ENCODE results near the gene APOO. TPM values are rescaled to one million over a fixed set of nuclear protein-coding genes. Genes with fewer than 3 reads are reported as not detected.

The APOO gene
- total RNA-seq, 2 experiments from 2014 or later: 25.1 to 26.3 TPM

GRCh38 chrX:23849241-23849640 lies 58.5 kb downstream of the APOO start:
- H3K4me3 Mint-ChIP-seq: no peak overlapping the region
- no peaks in the 10 kb centered on the region for H3K27me3 Mint-ChIP-seq
- H3K36me3 Mint-ChIP-seq (ENCODE audit: low read depth): no peaks in the 10 kb centered on the region
- H3K9me3 Mint-ChIP-seq: no peaks in the 10 kb centered on the region
- no peak overlapping the region for H3K27ac Mint-ChIP-seq
- no peaks in the 10 kb centered on the region for H3K4me1 Mint-ChIP-seq
- ChIA-PET POLR2A (no interaction called here), CTCF (no interaction called here)
- DNase-seq: no peak

GRCh38 chrX:23845351-23845817 lies 62.4 kb downstream of the APOO start:
- H3K4me1 Mint-ChIP-seq: no peaks in the 10 kb centered on the region
- H3K27ac Mint-ChIP-seq: no peak overlapping the region
- ChIA-PET POLR2A (no interaction called here), CTCF (no interaction called here)
- no peaks in the 10 kb centered on the region for H3K9me3 Mint-ChIP-seq
- no peak overlapping the region for H3K4me3 Mint-ChIP-seq
- H3K36me3 Mint-ChIP-seq (ENCODE audit: low read depth): no peaks in the 10 kb centered on the region
- H3K27me3 Mint-ChIP-seq: no peaks in the 10 kb centered on the region
- no peak for DNase-seq

- CTCF ChIA-PET: no interaction called here
- no peaks in the 10 kb centered on the region for H3K4me1 Mint-ChIP-seq
- H3K9me3 Mint-ChIP-seq: no peaks in the 10 kb centered on the region
- POLR2A ChIA-PET: no interaction called here
- H3K27ac Mint-ChIP-seq: no peak overlapping the region
- no peak for DNase-seq
- H3K27me3 Mint-ChIP-seq: no peaks in the 10 kb centered on the region
- H3K4me3 Mint-ChIP-seq: no peak overlapping the region
- no peaks in the 10 kb centered on the region for H3K36me3 Mint-ChIP-seq (ENCODE audit: low read depth)
Observed at GRCh38 chrX:23844502-23845138, 63.1 kb downstream of the APOO start.

- no peaks in the 10 kb centered on the region for H3K27me3 Mint-ChIP-seq
- CTCF ChIA-PET: no interaction called here
- POLR2A ChIA-PET: no interaction called here
Observed at GRCh38 chrX:23841847-23842522, 65.8 kb downstream of the APOO start.

GRCh38 chrX:23840674-23841073 lies 67.1 kb downstream of the APOO start:
- no peak overlapping the region for H3K4me3 Mint-ChIP-seq
- no peaks in the 10 kb centered on the region for H3K9me3 Mint-ChIP-seq
- no peak for DNase-seq
- POLR2A ChIA-PET: no interaction called here
- H3K36me3 Mint-ChIP-seq (ENCODE audit: low read depth): no peaks in the 10 kb centered on the region
- H3K4me1 Mint-ChIP-seq: no peaks in the 10 kb centered on the region
- H3K27me3 Mint-ChIP-seq: no peaks in the 10 kb centered on the region
- H3K27ac Mint-ChIP-seq: no peak overlapping the region
- CTCF ChIA-PET: no interaction called here

More at GRCh38 chrX:23841847-23842522, 65.8 kb downstream of the APOO start:
- H3K4me3 Mint-ChIP-seq: no peak overlapping the region
- H3K36me3 Mint-ChIP-seq (ENCODE audit: low read depth): no peaks in the 10 kb centered on the region
- no peak overlapping the region for H3K27ac Mint-ChIP-seq
- no peaks in the 10 kb centered on the region for H3K9me3 Mint-ChIP-seq
- no peaks in the 10 kb centered on the region for H3K4me1 Mint-ChIP-seq
- no peak for DNase-seq

- H3K27me3 Mint-ChIP-seq: no peaks in the 10 kb centered on the region
- no peaks in the 10 kb centered on the region for H3K36me3 Mint-ChIP-seq (ENCODE audit: low read depth)
- H3K9me3 Mint-ChIP-seq: no peaks in the 10 kb centered on the region
- POLR2A ChIA-PET: no interaction called here
- H3K27ac Mint-ChIP-seq: no peak overlapping the region
- no peak for DNase-seq
- no peaks in the 10 kb centered on the region for H3K4me1 Mint-ChIP-seq
- CTCF ChIA-PET: interaction anchor here (1.2 kb wide), 1 partner anchor 56 kb away, joined by 3 read pairs; the partner anchor contains the start of gene SAT1
- H3K4me3 Mint-ChIP-seq: no peak overlapping the region
Observed at GRCh38 chrX:23838953-23839352, 68.8 kb downstream of the APOO start.

- H3K27me3 Mint-ChIP-seq: no peaks in the 10 kb centered on the region
- no peaks in the 10 kb centered on the region for H3K4me1 Mint-ChIP-seq
- CTCF ChIA-PET: no interaction called here
- H3K4me3 Mint-ChIP-seq: no peak overlapping the region
- no peak for DNase-seq
- H3K36me3 Mint-ChIP-seq (ENCODE audit: low read depth): no peaks in the 10 kb centered on the region
- POLR2A ChIA-PET: no interaction called here
- no peaks in the 10 kb centered on the region for H3K9me3 Mint-ChIP-seq
- H3K27ac Mint-ChIP-seq: no peak overlapping the region
Observed at GRCh38 chrX:23832721-23833120, 75.0 kb downstream of the APOO start.

GRCh38 chrX:23828881-23829280 lies 78.9 kb downstream of the APOO start:
- Mint-ChIP-seq H3K4me3 (no peak overlapping the region), H3K27ac (no peak overlapping the region), H3K9me3 (no peaks in the 10 kb centered on the region), H3K36me3 (ENCODE audit: low read depth) (no peaks in the 10 kb centered on the region), H3K27me3 (no peaks in the 10 kb centered on the region), H3K4me1 (no peaks in the 10 kb centered on the region)
- ChIA-PET CTCF (no interaction called here), POLR2A (no interaction called here)
- no peak for DNase-seq

GRCh38 chrX:23826653-23827052 lies 81.1 kb downstream of the APOO start:
- no peak for DNase-seq
- Mint-ChIP-seq H3K36me3 (ENCODE audit: low read depth) (no peaks in the 10 kb centered on the region), H3K9me3 (no peaks in the 10 kb centered on the region), H3K27me3 (no peaks in the 10 kb centered on the region), H3K4me1 (no peaks in the 10 kb centered on the region), H3K4me3 (no peak overlapping the region), H3K27ac (no peak overlapping the region)
- POLR2A ChIA-PET: no interaction called here
- CTCF ChIA-PET: no interaction called here

GRCh38 chrX:23826216-23826615 lies 81.5 kb downstream of the APOO start:
- Mint-ChIP-seq H3K36me3 (ENCODE audit: low read depth) (no peaks in the 10 kb centered on the region), H3K27me3 (no peaks in the 10 kb centered on the region), H3K4me1 (no peaks in the 10 kb centered on the region), H3K27ac (no peak overlapping the region), H3K9me3 (no peaks in the 10 kb centered on the region), H3K4me3 (no peak overlapping the region)
- ChIA-PET CTCF (no interaction called here), POLR2A (no interaction called here)
- no peak for DNase-seq

GRCh38 chrX:23825675-23826074 lies 82.1 kb downstream of the APOO start:
- no peak overlapping the region for H3K4me3 Mint-ChIP-seq
- DNase-seq: no peak
- H3K9me3 Mint-ChIP-seq: no peaks in the 10 kb centered on the region
- CTCF ChIA-PET: no interaction called here
- POLR2A ChIA-PET: no interaction called here
- no peaks in the 10 kb centered on the region for H3K27me3 Mint-ChIP-seq
- no peak overlapping the region for H3K27ac Mint-ChIP-seq
- no peaks in the 10 kb centered on the region for H3K4me1 Mint-ChIP-seq
- no peaks in the 10 kb centered on the region for H3K36me3 Mint-ChIP-seq (ENCODE audit: low read depth)

GRCh38 chrX:23822841-23823240 lies 84.9 kb downstream of the APOO start:
- ChIA-PET POLR2A (interaction anchor here (0.8 kb wide), 1 partner anchor 334 kb away, joined by 3 read pairs; no protein-coding TSS in a partner anchor), CTCF (no interaction called here)
- Mint-ChIP-seq H3K4me1 (peaks cover 9% of the 10 kb centered on the region), H3K36me3 (ENCODE audit: low read depth) (no peaks in the 10 kb centered on the region), H3K27ac (no peak overlapping the region), H3K4me3 (no peak overlapping the region), H3K27me3 (no peaks in the 10 kb centered on the region), H3K9me3 (no peaks in the 10 kb centered on the region)
- DNase-seq: no peak

GRCh38 chrX:23822397-23822796 lies 85.3 kb downstream of the APOO start:
- ChIA-PET POLR2A (interaction anchor here (0.8 kb wide), 1 partner anchor 334 kb away, joined by 3 read pairs; no protein-coding TSS in a partner anchor), CTCF (no interaction called here)
- H3K27me3 Mint-ChIP-seq: no peaks in the 10 kb centered on the region
- no peak overlapping the region for H3K4me3 Mint-ChIP-seq
- H3K27ac Mint-ChIP-seq: no peak overlapping the region
- no peaks in the 10 kb centered on the region for H3K36me3 Mint-ChIP-seq (ENCODE audit: low read depth)
- H3K9me3 Mint-ChIP-seq: no peaks in the 10 kb centered on the region
- H3K4me1 Mint-ChIP-seq: peaks cover 10% of the 10 kb centered on the region
- DNase-seq: no peak

- CTCF ChIA-PET: no interaction called here
- Mint-ChIP-seq H3K4me1 (peaks cover 15% of the 10 kb centered on the region), H3K9me3 (no peaks in the 10 kb centered on the region), H3K36me3 (ENCODE audit: low read depth) (no peaks in the 10 kb centered on the region), H3K27me3 (no peaks in the 10 kb centered on the region), H3K27ac (no peak overlapping the region), H3K4me3 (no peak overlapping the region)
- no peak for DNase-seq
- POLR2A ChIA-PET: no interaction called here
Observed at GRCh38 chrX:23821847-23822246, 85.9 kb downstream of the APOO start.

Measured in activated CD4-positive, alpha-beta memory T cell treated with anti-CD3 and anti-CD28 coated beads, Interleukin-2, amount 10 ng/mL, durations not matched to agents 7 days and 5 days (primary cell).